GM12872 (cell line): ENCODE measurements around the gene BICD1.

ENCODE experiments used
- CTCF ChIP-seq: IDR thresholded peaks from 3 replicates; pipeline ENCODE4 v1.5.1; 2011; ENCODE audit warnings: low read depth, mild to moderate bottlenecking, low read length, moderate library complexity; ENCODE audit not compliant: insufficient read depth

BICD1 gene

GRCh38 chr12:32344047-32344446 is 237.4 kb downstream of the BICD1 start:
- no peak for TF ChIP-seq CTCF

GRCh38 chr12:32353540-32353939 is 246.9 kb downstream of the BICD1 start:
- no peak for TF ChIP-seq CTCF

GRCh38 chr12:32357601-32358249 is 251.1 kb downstream of the BICD1 start:
- no peak for TF ChIP-seq CTCF

GRCh38 chr12:32360956-32361355 is 254.3 kb downstream of the BICD1 start:
- TF ChIP-seq CTCF, result no peak

GRCh38 chr12:32362892-32363291 is 256.2 kb downstream of the BICD1 start:
- no peak for TF ChIP-seq CTCF

GRCh38 chr12:32365473-32366064 is 258.9 kb downstream of the BICD1 start:
- TF ChIP-seq CTCF, result peak; percentile 71

- TF ChIP-seq CTCF, result no peak
Measured at GRCh38 chr12:32366714-32367113, 260.1 kb downstream of the BICD1 start.
